DMS153 treated with DMSO at 0.1 percent for 48 hours (cell line): Measurements from ENCODE around the gene POU2AF2.

Experiments used
- DNase-seq: peaks from one replicate; lab custom pipeline; 2025; ENCODE audit not compliant: unreplicated experiment; lab: John Stamatoyannopoulos, UW

POU2AF2 gene

DNA sequence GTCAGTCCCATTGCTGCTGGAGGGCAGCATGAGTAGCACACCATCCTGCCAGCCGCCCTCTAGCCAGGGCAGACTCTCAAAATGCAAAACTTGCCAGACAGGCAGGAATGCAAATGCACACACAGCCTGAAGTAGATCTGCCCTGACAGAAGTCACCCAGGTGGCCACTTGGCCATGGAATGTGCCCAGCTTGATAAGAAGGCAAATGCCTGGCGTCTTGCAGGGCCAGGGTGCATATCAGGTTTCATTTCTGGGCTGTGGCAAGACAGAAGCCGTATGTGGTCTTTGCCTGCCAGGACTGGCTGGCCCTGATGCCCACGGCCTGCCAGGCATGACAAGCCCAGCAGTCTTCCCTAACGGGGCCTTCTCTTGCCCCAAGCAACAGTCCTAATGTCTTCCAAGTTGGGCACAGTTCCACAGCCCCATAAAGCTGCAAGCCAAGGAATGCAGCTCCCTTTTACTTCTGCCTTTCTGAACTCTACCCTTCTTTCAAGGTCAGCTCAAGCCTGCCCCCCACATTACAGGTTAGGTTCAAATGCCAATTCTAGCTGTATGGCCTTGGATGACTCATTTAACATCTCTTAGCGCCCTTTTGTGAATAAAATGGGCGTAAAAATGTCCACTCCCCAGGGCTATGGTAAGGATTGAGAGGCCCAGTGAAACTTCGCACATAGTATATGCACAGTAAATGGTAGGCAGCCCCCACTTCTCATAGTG is 82.5 kb downstream of the POU2AF2 start:
- DNase-seq: no peak

GRCh38 chr11:111329306-111330204 is 84.0 kb downstream of the POU2AF2 start:
- DNase-seq: no peak

DNA sequence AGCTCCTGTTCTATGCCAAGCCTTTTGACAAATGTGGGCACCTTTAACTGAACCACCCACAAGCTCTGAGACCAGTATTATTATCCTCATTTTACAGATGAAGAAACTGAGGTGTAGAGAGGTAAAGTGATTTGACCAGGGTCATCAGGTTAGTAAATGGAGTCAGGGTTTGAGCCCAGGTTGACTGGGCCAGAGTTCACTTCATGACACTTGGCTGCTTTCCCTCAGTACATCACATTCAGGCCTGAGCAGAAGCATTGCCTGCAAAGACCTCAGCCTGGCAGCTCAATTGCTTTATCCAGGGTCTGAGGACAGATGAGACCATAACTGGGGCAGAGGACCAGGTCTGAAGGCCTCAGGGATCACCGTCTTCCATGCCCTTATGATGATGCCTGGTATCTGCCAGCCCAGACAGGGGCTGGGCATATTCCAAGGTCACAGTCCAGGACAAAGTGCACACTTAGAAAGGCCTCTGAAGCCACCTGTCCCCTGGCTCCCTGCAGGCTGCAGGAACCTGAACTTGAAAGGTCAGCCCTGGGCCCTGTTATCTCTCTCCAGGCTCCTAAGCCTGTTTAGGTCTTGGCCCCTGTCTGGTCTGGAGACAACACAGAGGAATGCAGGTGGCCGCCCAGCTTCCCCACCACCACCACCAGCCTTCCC is 84.8 kb downstream of the POU2AF2 start:
- no peak for DNase-seq

- DNase-seq: no peak
These were observed 86.4 kb downstream of the POU2AF2 start for GRCh38 chr11:111331711-111332479.

DNA sequence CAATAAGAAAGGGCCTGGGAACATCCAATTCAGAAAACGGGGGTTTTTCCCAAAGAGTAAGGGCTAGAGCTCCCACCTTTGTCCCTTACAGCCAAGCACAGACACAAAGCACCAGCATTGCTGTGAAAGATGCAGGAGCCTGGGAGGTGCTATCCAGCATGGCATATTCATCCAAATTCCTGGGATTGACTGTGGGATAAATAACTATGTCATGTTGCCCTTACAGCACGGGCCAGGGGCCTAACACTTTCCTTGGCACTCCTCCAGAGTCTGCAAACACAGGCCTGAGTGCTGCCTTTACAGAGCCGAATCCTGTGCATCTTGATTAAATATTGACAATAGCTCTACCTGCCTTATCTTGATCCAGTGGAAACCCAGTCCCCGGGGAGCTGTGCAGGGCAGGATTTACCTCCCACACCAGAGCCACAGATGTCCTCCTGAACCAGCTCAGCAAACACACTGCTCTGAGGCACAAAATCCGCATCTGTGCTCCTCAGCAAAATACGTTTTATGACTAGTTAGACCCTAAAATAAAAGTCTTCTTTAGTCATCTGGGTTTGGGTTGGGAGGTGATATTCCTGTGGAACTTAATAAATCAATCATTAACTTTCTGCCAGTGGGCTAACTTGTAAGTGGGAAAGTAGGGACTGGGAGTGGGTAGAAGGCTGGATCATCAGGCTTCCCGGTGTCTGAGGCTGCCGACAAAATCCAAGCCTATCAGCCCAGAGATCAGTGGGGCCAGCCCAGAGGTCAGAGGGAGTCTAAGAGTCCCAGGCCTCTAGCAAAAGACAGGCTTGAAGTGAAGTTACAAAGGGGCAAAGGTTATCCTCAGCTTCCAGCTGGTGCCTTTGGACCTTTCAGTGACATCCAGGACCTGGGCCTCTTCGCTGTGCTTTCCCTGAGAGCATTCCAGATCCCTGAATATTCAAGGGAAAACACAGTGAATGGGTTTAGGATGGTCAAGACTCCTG is 89.3 kb downstream of the POU2AF2 start:
- peak; percentile 97 for DNase-seq

DNA sequence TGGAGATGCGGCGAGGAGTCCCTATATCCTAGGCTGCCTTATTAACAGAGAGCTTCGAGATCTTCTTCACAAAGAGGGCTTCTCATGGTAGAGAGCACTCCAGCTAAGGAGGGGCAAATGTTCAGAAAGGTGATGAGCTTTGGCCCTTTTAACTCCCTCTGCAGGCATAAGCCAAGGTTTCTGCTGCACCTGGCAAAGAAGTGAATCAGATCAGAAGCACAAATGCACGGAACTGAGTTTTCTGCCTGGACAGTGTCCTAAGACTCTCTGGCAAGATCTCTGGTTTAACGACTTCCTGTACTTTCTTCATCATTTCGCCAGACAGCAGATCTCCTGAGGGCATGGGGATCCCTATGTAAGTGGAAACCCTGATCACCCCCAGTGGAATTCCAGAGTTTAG is 90.0 kb downstream of the POU2AF2 start:
- no peak for DNase-seq
